Thyroid gland (tissue), 4 donors: ENCODE measurements around the gene JTB.

Source experiments
- CTCF ChIP-seq, 6 experiments: fragments of 200-600 bp in 3 of 6; fragments of 450-650 bp in 3 of 6; sonication (generic) in 3 of 6; IDR thresholded peaks; one replicate each; pipeline ENCODE4 v1.5.1; 2016 to 2019; ENCODE audit warnings: antibody characterized with exemption in 6 of 6, mild to moderate bottlenecking in 2 of 6, inconsistent platforms in 1 of 6, moderate library complexity in 1 of 6
- POLR2A ChIP-seq, 2 donors: fragments of 450-650 bp; IDR thresholded peaks; one replicate each; pipeline ENCODE4 v1.6.1; 2017; ENCODE audit warnings: antibody characterized with exemption in 2 of 2, mild to moderate bottlenecking in 2 of 2, moderate library complexity in 1 of 2

GRCh38 chr1:153933430-153933829 is 44.0 kb downstream of the JTB start:
- TF ChIP-seq POLR2A (IDR thresholded peaks at IDR 0.05) (no peak), CTCF (IDR thresholded peaks at IDR 0.05) (no peak)
